T-cell (primary cell): ENCODE data around the gene PALS2. TPM values are rescaled to one million over a fixed set of nuclear protein-coding genes. Genes with fewer than 3 reads are reported as not detected.

Source experiments
- ATAC-seq, 4 experiments: fragments of 200-7000 bp in 3 of 4; fragments of 150-1000 bp in 1 of 4; cut with Tn5 transposase; replicated peaks in 1 of 4; 1 replicate in 3 of 4; 2 replicates in 1 of 4; pipeline ENCODE4 v1.10.0; 2021; ENCODE audit warnings: moderate library complexity in 3 of 4, mild to moderate bottlenecking in 2 of 4, moderate number of reproducible peaks in 1 of 4
- CTCF ChIA-PET, 2 donors: fragments of 300-600 bp; sonication (Branson Sonifier 250); formaldehyde crosslinking; loops; one replicate each; lab custom pipeline; 2022; ENCODE audit warnings: antibody characterized with exemption in 2 of 2; lab: Charles Lee
- POLR2A ChIA-PET, 2 donors: fragments of 300-600 bp; sonication (Branson Sonifier 250); formaldehyde crosslinking; loops; one replicate each; lab custom pipeline; 2022; ENCODE audit warnings: antibody characterized with exemption in 2 of 2; lab: Charles Lee
- DNase-seq, 35 experiments: peaks; one replicate each; pipeline versions ENCODE4 v3.0.0 to v3.0.0-alpha.2; 2013 to 2023
- H3K27ac ChIP-seq: one replicate; pipeline ENCODE4 v1.5.1; 2013; ENCODE audit warnings: low read length
- H3K27me3 ChIP-seq, 2 experiments: replicated peaks in 1 of 2; 1 replicate in 1 of 2; 2 replicates in 1 of 2; pipeline versions ENCODE4 v1.6.1 to v1.7.0; 2013; ENCODE audit warnings: low read length in 1 of 2, mixed read lengths in 1 of 2; ENCODE audit not compliant: control insufficient read depth in 2 of 2, insufficient read depth in 2 of 2; ENCODE audit errors: extremely low read depth in 1 of 2
- H3K36me3 ChIP-seq, 2 donors: 1 replicate in 1 of 2; 2 replicates in 1 of 2; pipeline versions ENCODE4 v1.6.1 to v1.7.0; 2013; ENCODE audit warnings: low read length in 1 of 2; ENCODE audit not compliant: control insufficient read depth in 2 of 2, insufficient read depth in 1 of 2; ENCODE audit errors: extremely low read depth in 1 of 2
- H3K4me1 ChIP-seq, 2 experiments: 1 replicate in 1 of 2; 2 replicates in 1 of 2; pipeline versions ENCODE4 v1.6.1 to v1.7.0; 2013; ENCODE audit warnings: low read length in 2 of 2, mixed read lengths in 1 of 2; ENCODE audit not compliant: insufficient read depth in 2 of 2, control insufficient read depth in 1 of 2; ENCODE audit errors: extremely low read depth in 1 of 2
- H3K4me3 ChIP-seq, 2 donors: 1 replicate in 1 of 2; 2 replicates in 1 of 2; pipeline versions ENCODE4 v1.5.1 to v1.7.0; 2013; ENCODE audit warnings: mild to moderate bottlenecking in 2 of 2, low read length in 1 of 2, moderate library complexity in 1 of 2; ENCODE audit not compliant: control insufficient read depth in 1 of 2; ENCODE audit errors: extremely low read depth in 1 of 2
- H3K9me3 ChIP-seq: 2 replicates; pipeline ENCODE4 v1.7.0; 2013
- H3K27ac Mint-ChIP-seq, 2 donors: one replicate each; pipeline ENCODE4 v1.8.0; 2020 to 2021; ENCODE audit warnings: mild to moderate bottlenecking in 2 of 2, mixed read lengths in 2 of 2
- H3K27me3 Mint-ChIP-seq, 2 donors: one replicate each; pipeline ENCODE4 v1.8.0; 2021 to 2022; ENCODE audit warnings: mixed read lengths in 2 of 2
- H3K36me3 Mint-ChIP-seq: one replicate; pipeline ENCODE4 v1.8.0; 2021; ENCODE audit warnings: mixed read lengths
- H3K4me1 Mint-ChIP-seq, 3 donors: one replicate each; pipeline ENCODE4 v1.8.0; 2020 to 2022; ENCODE audit warnings: mixed read lengths in 3 of 3, mild to moderate bottlenecking in 1 of 3
- H3K4me3 Mint-ChIP-seq, 3 donors: one replicate each; pipeline ENCODE4 v1.8.0; 2020 to 2022; ENCODE audit warnings: mild to moderate bottlenecking in 3 of 3, mixed read lengths in 3 of 3, moderate library complexity in 3 of 3
- H3K9me3 Mint-ChIP-seq, 3 donors: one replicate each; pipeline ENCODE4 v1.8.0; 2020 to 2022; ENCODE audit warnings: mixed read lengths in 3 of 3
- WGBS: methylation state at CpG from one replicate; pipeline ENCODE4 v1.1.5; 2013; ENCODE audit warnings: missing lambda C conversion rate; ENCODE audit not compliant: insufficient coverage; 5-methylcytosine and 5-hydroxymethylcytosine counted together
- total RNA-seq, 35 experiments: library from RNA in 6 of 35; stranded (reverse) in 6 of 35; fragments of 120-200 nt in 1 of 35; gene quantifications; one replicate each; pipeline versions ENCODE4 v1.2.1 to v1.2.4 and lab custom pipeline; 2013 to 2026

The PALS2 gene
- total RNA-seq, 5 donors from 2014 or later (not counting 1 experiment from before 2014, with no cell fraction given), result 26.1 to 60.0 (median 31.0) TPM

- ATAC-seq, result peak in 3 of 4 experiments; percentile 57 to 74 (median 74)
- Histone ChIP-seq H3K27me3 (no peaks in the 10 kb centered on the region), H3K9me3 (no peaks in the 10 kb centered on the region), H3K27ac (peak overlapping the region; percentile 13), H3K4me3 (peak overlapping the region in 1 of 2 donors; percentile 19), H3K36me3 (no peaks in the 10 kb centered on the region), H3K4me1 (peaks cover 0 to 3% of the 10 kb centered on the region in 2 experiments)
- Mint-ChIP-seq H3K27ac (no peak overlapping the region), H3K9me3 (no peaks in the 10 kb centered on the region), H3K4me3 (no peak overlapping the region), H3K4me1 (peaks cover 5 to 12% (median 10%) of the 10 kb centered on the region in 3 donors), H3K36me3 (peaks cover 8% of the 10 kb centered on the region), H3K27me3 (no peaks in the 10 kb centered on the region)
- WGBS, result 68% methylated on average over 5 of the region's 7 CpGs
- CTCF ChIA-PET, result no interaction called here
- POLR2A ChIA-PET, result interaction anchor here in 1 of 2 donors (0.6 kb wide), 1 partner anchor 10 kb away, joined by 3 read pairs; no protein-coding TSS in a partner anchor
- DNase-seq, result peak in 2 of 35 experiments; percentile 12 to 17
Observed at GRCh38 chr7:24595671-24596418, 22.6 kb downstream of the PALS2 start.

- CTCF ChIA-PET, result interaction anchor here in 1 of 2 donors (0.5 kb wide), 1 partner anchor 1407 kb away, joined by 5 read pairs; no protein-coding TSS in a partner anchor
- H3K36me3 Mint-ChIP-seq, result peaks cover 16% of the 10 kb centered on the region
- H3K4me3 ChIP-seq, result no peak overlapping the region
Observed at GRCh38 chr7:24597014-24597413, 23.8 kb downstream of the PALS2 start.

GRCh38 chr7:24601600-24601999 is 28.3 kb downstream of the PALS2 start:
- Histone ChIP-seq H3K36me3 (no peaks in the 10 kb centered on the region), H3K27ac (no peak overlapping the region), H3K27me3 (no peaks in the 10 kb centered on the region), H3K4me1 (no peaks in the 10 kb centered on the region), H3K9me3 (no peaks in the 10 kb centered on the region), H3K4me3 (no peak overlapping the region)
- DNase-seq, result no peak
- peaks cover 23% of the 10 kb centered on the region for H3K36me3 Mint-ChIP-seq
- H3K4me1 Mint-ChIP-seq, result peaks cover 5 to 25% (median 8%) of the 10 kb centered on the region in 3 donors
- peaks cover 3 to 13% (median 6%) of the 10 kb centered on the region in 3 donors for H3K9me3 Mint-ChIP-seq
- ChIA-PET POLR2A (no interaction called here), CTCF (interaction anchor here in 1 of 2 donors (1.2 kb wide), 1 partner anchor 10 kb away, joined by 3 read pairs; no protein-coding TSS in a partner anchor)
- no peaks in the 10 kb centered on the region for H3K27me3 Mint-ChIP-seq
- ATAC-seq, result no peak
- no CpG with 5 or more reads among the region's 1 CpG for WGBS
- no peak overlapping the region for H3K27ac Mint-ChIP-seq
- H3K4me3 Mint-ChIP-seq, result no peak overlapping the region

More at GRCh38 chr7:24597014-24597413, 23.8 kb downstream of the PALS2 start:
- H3K4me3 Mint-ChIP-seq, result no peak overlapping the region
- 100% methylated on average over 2 of the region's 3 CpGs for WGBS
- no peak overlapping the region for H3K27ac Mint-ChIP-seq
- Histone ChIP-seq H3K36me3 (no peaks in the 10 kb centered on the region), H3K27me3 (no peaks in the 10 kb centered on the region), H3K9me3 (no peaks in the 10 kb centered on the region), H3K4me1 (peaks cover 0 to 3% of the 10 kb centered on the region in 2 experiments), H3K27ac (no peak overlapping the region)
- no peaks in the 10 kb centered on the region for H3K27me3 Mint-ChIP-seq
- H3K9me3 Mint-ChIP-seq, result peaks cover 0 to 2% (median 0%) of the 10 kb centered on the region in 3 donors
- peaks cover 7 to 21% (median 9%) of the 10 kb centered on the region in 3 donors for H3K4me1 Mint-ChIP-seq
- ATAC-seq, result no peak
- DNase-seq, result no peak
- POLR2A ChIA-PET, result no interaction called here

- ChIA-PET POLR2A (interaction anchor here in 1 of 2 donors (0.5 kb wide), 1 partner anchor 64 kb away, joined by 3 read pairs; no protein-coding TSS in a partner anchor), CTCF (interaction anchor here (0.6 to 1.2 kb wide), 2 partner anchors 12 to 158 kb away, joined by 3 read pairs; no protein-coding TSS in a partner anchor)
- H3K27ac Mint-ChIP-seq, result no peak overlapping the region
- no peak overlapping the region for H3K4me3 ChIP-seq
- no peaks in the 10 kb centered on the region for H3K4me1 ChIP-seq
- H3K4me3 Mint-ChIP-seq, result no peak overlapping the region
- H3K4me1 Mint-ChIP-seq, result peaks cover 8 to 25% (median 13%) of the 10 kb centered on the region in 3 donors
- no peaks in the 10 kb centered on the region for H3K27me3 Mint-ChIP-seq
- no peaks in the 10 kb centered on the region for H3K9me3 ChIP-seq
- no peaks in the 10 kb centered on the region for H3K27me3 ChIP-seq
- H3K9me3 Mint-ChIP-seq, result peaks cover 3 to 13% (median 6%) of the 10 kb centered on the region in 3 donors
- DNase-seq (no peak), ATAC-seq (no peak)
- no peak overlapping the region for H3K27ac ChIP-seq
- peaks cover 23% of the 10 kb centered on the region for H3K36me3 Mint-ChIP-seq
- no peaks in the 10 kb centered on the region for H3K36me3 ChIP-seq
Observed at GRCh38 chr7:24602860-24603456, 29.7 kb downstream of the PALS2 start.

- 100% methylated on average over 2 of the region's 3 CpGs for WGBS
- no peaks in the 10 kb centered on the region for H3K4me1 ChIP-seq
- H3K36me3 ChIP-seq, result no peaks in the 10 kb centered on the region
- Mint-ChIP-seq H3K4me3 (no peak overlapping the region), H3K36me3 (peaks cover 23% of the 10 kb centered on the region), H3K27me3 (no peaks in the 10 kb centered on the region), H3K4me1 (peaks cover 20 to 42% (median 22%) of the 10 kb centered on the region in 3 donors), H3K27ac (no peak overlapping the region), H3K9me3 (peaks cover 3 to 13% (median 6%) of the 10 kb centered on the region in 3 donors)
- H3K4me3 ChIP-seq, result no peak overlapping the region
- H3K9me3 ChIP-seq, result no peaks in the 10 kb centered on the region
- CTCF ChIA-PET, result no interaction called here
- ATAC-seq (no peak), DNase-seq (no peak)
- no peaks in the 10 kb centered on the region for H3K27me3 ChIP-seq
- POLR2A ChIA-PET, result no interaction called here
- no peak overlapping the region for H3K27ac ChIP-seq
Observed at GRCh38 chr7:24604630-24605029, 31.4 kb downstream of the PALS2 start.

- peaks cover 3% of the 10 kb centered on the region for H3K36me3 Mint-ChIP-seq
- Histone ChIP-seq H3K27ac (no peak overlapping the region), H3K4me1 (no peaks in the 10 kb centered on the region), H3K27me3 (no peaks in the 10 kb centered on the region), H3K9me3 (no peaks in the 10 kb centered on the region), H3K36me3 (no peaks in the 10 kb centered on the region), H3K4me3 (no peak overlapping the region)
- H3K9me3 Mint-ChIP-seq, result peaks cover 0 to 5% (median 2%) of the 10 kb centered on the region in 3 donors
- DNase-seq (no peak), ATAC-seq (no peak)
- H3K4me1 Mint-ChIP-seq, result peaks cover 25 to 31% (median 25%) of the 10 kb centered on the region in 3 donors
- no peak overlapping the region for H3K4me3 Mint-ChIP-seq
- ChIA-PET CTCF (no interaction called here), POLR2A (interaction anchor here in 1 of 2 donors (0.9 kb wide), 1 partner anchor 13 kb away, joined by 3 read pairs; no protein-coding TSS in a partner anchor)
- H3K27ac Mint-ChIP-seq, result no peak overlapping the region
- H3K27me3 Mint-ChIP-seq, result no peaks in the 10 kb centered on the region
Observed at GRCh38 chr7:24608504-24608903, 35.3 kb downstream of the PALS2 start.
